Measurements from ENCODE around the gene MOCS1.

DNA sequence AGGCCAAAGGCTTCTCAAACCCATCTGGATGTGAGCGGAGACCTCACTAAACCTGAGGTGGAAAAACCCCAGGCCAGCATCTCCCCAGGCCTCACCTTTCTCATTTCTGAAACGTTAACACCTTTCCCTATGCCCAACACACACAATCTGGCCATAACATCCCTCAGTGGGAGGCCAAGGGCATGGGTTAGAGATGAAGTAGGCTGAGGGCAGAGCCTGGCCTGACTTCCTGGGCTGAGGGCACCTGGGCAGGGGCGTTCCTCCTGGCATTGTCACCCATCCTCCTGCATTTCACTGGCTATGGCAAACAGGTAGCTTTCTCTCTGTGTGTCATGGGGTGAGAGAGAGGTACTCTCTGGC is 8.4 kb downstream of the MOCS1 start:
- TF ChIP-seq, protein P1, sequence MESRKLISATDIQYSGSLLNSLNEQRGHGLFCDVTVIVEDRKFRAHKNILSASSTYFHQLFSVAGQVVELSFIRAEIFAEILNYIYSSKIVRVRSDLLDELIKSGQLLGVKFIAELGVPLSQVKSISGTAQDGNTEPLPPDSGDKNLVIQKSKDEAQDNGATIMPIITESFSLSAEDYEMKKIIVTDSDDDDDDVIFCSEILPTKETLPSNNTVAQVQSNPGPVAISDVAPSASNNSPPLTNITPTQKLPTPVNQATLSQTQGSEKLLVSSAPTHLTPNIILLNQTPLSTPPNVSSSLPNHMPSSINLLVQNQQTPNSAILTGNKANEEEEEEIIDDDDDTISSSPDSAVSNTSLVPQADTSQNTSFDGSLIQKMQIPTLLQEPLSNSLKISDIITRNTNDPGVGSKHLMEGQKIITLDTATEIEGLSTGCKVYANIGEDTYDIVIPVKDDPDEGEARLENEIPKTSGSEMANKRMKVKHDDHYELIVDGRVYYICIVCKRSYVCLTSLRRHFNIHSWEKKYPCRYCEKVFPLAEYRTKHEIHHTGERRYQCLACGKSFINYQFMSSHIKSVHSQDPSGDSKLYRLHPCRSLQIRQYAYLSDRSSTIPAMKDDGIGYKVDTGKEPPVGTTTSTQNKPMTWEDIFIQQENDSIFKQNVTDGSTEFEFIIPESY (IDR thresholded peaks at IDR 0.05): no peak
- TF ChIP-seq SP1 (IDR thresholded peaks at IDR 0.05): no peak
- TF ChIP-seq, protein P2, sequence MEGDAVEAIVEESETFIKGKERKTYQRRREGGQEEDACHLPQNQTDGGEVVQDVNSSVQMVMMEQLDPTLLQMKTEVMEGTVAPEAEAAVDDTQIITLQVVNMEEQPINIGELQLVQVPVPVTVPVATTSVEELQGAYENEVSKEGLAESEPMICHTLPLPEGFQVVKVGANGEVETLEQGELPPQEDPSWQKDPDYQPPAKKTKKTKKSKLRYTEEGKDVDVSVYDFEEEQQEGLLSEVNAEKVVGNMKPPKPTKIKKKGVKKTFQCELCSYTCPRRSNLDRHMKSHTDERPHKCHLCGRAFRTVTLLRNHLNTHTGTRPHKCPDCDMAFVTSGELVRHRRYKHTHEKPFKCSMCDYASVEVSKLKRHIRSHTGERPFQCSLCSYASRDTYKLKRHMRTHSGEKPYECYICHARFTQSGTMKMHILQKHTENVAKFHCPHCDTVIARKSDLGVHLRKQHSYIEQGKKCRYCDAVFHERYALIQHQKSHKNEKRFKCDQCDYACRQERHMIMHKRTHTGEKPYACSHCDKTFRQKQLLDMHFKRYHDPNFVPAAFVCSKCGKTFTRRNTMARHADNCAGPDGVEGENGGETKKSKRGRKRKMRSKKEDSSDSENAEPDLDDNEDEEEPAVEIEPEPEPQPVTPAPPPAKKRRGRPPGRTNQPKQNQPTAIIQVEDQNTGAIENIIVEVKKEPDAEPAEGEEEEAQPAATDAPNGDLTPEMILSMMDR (IDR thresholded peaks at IDR 0.05; ENCODE audit: low read depth, low read length, missing input control): no peak
- TF ChIP-seq FOXA1 (IDR thresholded peaks at IDR 0.05): no peak
- TF ChIP-seq TAF1 (conservative IDR thresholded peaks at IDR 0.05): no peak
- TF ChIP-seq, protein P3, sequence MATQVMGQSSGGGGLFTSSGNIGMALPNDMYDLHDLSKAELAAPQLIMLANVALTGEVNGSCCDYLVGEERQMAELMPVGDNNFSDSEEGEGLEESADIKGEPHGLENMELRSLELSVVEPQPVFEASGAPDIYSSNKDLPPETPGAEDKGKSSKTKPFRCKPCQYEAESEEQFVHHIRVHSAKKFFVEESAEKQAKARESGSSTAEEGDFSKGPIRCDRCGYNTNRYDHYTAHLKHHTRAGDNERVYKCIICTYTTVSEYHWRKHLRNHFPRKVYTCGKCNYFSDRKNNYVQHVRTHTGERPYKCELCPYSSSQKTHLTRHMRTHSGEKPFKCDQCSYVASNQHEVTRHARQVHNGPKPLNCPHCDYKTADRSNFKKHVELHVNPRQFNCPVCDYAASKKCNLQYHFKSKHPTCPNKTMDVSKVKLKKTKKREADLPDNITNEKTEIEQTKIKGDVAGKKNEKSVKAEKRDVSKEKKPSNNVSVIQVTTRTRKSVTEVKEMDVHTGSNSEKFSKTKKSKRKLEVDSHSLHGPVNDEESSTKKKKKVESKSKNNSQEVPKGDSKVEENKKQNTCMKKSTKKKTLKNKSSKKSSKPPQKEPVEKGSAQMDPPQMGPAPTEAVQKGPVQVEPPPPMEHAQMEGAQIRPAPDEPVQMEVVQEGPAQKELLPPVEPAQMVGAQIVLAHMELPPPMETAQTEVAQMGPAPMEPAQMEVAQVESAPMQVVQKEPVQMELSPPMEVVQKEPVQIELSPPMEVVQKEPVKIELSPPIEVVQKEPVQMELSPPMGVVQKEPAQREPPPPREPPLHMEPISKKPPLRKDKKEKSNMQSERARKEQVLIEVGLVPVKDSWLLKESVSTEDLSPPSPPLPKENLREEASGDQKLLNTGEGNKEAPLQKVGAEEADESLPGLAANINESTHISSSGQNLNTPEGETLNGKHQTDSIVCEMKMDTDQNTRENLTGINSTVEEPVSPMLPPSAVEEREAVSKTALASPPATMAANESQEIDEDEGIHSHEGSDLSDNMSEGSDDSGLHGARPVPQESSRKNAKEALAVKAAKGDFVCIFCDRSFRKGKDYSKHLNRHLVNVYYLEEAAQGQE (IDR thresholded peaks at IDR 0.05): no peak
- no peak for TF ChIP-seq NR2F2 (IDR thresholded peaks at IDR 0.05)
- no peak for TF ChIP-seq GABPA (IDR thresholded peaks at IDR 0.05 in 1 of 2, conservative IDR thresholded peaks at IDR 0.05 in 1 of 2)
- no peak for TF ChIP-seq RAD21 (IDR thresholded peaks at IDR 0.05)
- TF ChIP-seq JUND (IDR thresholded peaks at IDR 0.05): no peak
- no peak for TF ChIP-seq EGR1 (IDR thresholded peaks at IDR 0.05; ENCODE audit: low read depth in 2 of 2)

Measured in liver (tissue), 3 donors.